NB4 (cell line): ENCODE measurements around the gene TGFA.

Experiments used
- DNase-seq: peaks from one replicate; pipeline ENCODE4 v3.0.0; 2010; ENCODE audit warnings: low read depth
- H3K4me3 ChIP-seq: one replicate; pipeline ENCODE4 v1.5.1; 2011; ENCODE audit warnings: mild to moderate bottlenecking, low read depth, low read length, moderate library complexity
- CTCF ChIP-seq: IDR thresholded peaks from one replicate; pipeline ENCODE4 v1.5.1; 2012; ENCODE audit warnings: low read depth, low read length
- MAX ChIP-seq: IDR thresholded peaks from 2 replicates; pipeline ENCODE4 v1.6.1; 2011; ENCODE audit warnings: low read depth, low read length
- MYC ChIP-seq: IDR thresholded peaks from 2 replicates; pipeline ENCODE4 v1.6.1; 2011; ENCODE audit warnings: low read depth, low read length
- POLR2A ChIP-seq: IDR thresholded peaks from 2 replicates; pipeline ENCODE4 v1.6.1; 2011; ENCODE audit warnings: mild to moderate bottlenecking; ENCODE audit not compliant: insufficient read length; ENCODE audit errors: extremely low read depth

TGFA gene

GRCh38 chr2:70527447-70528080 is 26.1 kb downstream of the TGFA start:
- H3K4me3 ChIP-seq = no peak overlapping the region
- no peak for DNase-seq
- TF ChIP-seq CTCF (no peak), POLR2A (no peak), MAX (no peak), MYC (no peak)

- no peak for TF ChIP-seq CTCF
- no peak for TF ChIP-seq MYC
- TF ChIP-seq MAX = no peak
- TF ChIP-seq POLR2A = no peak
- no peak overlapping the region for H3K4me3 ChIP-seq
- DNase-seq = no peak
Observed at GRCh38 chr2:70526126-70526525, 27.5 kb downstream of the TGFA start.

GRCh38 chr2:70525032-70525431 is 28.6 kb downstream of the TGFA start:
- DNase-seq = no peak
- TF ChIP-seq POLR2A (no peak), CTCF (no peak), MYC (no peak), MAX (no peak)
- no peak overlapping the region for H3K4me3 ChIP-seq

- no peak for TF ChIP-seq CTCF
- TF ChIP-seq MAX = 0 out of 2 replicates have a peak, but pooled peaks have one; percentile 9
- no peak for TF ChIP-seq POLR2A
- no peak overlapping the region for H3K4me3 ChIP-seq
- peak; percentile 95 for DNase-seq
Observed at GRCh38 chr2:70523996-70524965, 29.3 kb downstream of the TGFA start.

GRCh38 chr2:70523672-70523995 is 30.0 kb downstream of the TGFA start:
- peak overlapping the region; percentile 22 for H3K4me3 ChIP-seq
- TF ChIP-seq MAX (no peak), POLR2A (peak; percentile 15), MYC (no peak), CTCF (no peak)
- no peak for DNase-seq
